A549 (cell line): Measurements from ENCODE around the gene RAP2C.

ENCODE experiments used
- CBX2 ChIP-seq: fragments of 200-600 bp; sonication (generic); IDR thresholded peaks from 2 replicates; pipeline ENCODE4 v1.6.1; 2016; ENCODE audit warnings: low read depth, mild to moderate bottlenecking, borderline replicate concordance
- CEBPB ChIP-seq, 2 experiments: fragments of >200 bp in 1 of 2; sonication (Bioruptor Twin) in 1 of 2; formaldehyde crosslinking in 1 of 2; IDR thresholded peaks; 2 replicates each; pipeline ENCODE4 v1.6.1; 2012 to 2016
- CTCF ChIP-seq: fragments of >200 bp; sonication (Bioruptor Twin); formaldehyde crosslinking; IDR thresholded peaks from 3 replicates; pipeline ENCODE4 v1.5.1; 2016
- EP300 ChIP-seq, 2 experiments: fragments of >200 bp; sonication (Bioruptor Twin); formaldehyde crosslinking; IDR thresholded peaks; 2 replicates in 1 of 2; 3 replicates in 1 of 2; pipeline ENCODE4 v1.6.1; 2016 to 2017
- HOXA7 ChIP-seq: fragments of 250-450 bp; sonication (Bioruptor Pico); IDR thresholded peaks from 2 replicates; pipeline ENCODE4 v1.5.0; 2020; ENCODE audit warnings: mild to moderate bottlenecking, moderate library complexity
- POLR2A ChIP-seq: IDR thresholded peaks from 2 replicates; pipeline ENCODE4 v1.6.1; 2012; ENCODE audit warnings: mild to moderate bottlenecking, low read length

DNA sequence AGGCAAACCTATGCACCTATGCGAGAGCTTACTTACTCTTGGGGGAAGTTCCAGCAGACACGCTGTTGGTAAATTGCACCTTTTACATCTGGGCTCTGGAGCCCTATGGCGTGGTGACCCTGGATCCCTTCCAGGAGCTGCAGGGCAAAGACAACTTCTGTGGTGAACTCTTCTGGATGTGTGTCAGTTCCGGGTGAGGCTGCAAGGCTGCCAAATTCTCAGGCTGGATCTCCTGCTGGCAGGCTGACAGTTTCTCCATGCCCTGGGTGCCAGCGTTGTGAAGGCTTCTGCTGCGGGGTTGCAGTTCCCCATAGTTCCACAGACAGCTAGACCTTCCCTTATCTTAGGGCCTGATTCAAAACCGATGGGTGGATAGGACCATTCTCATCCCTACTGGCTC, 37.9 kb downstream of the RAP2C start:
- TF ChIP-seq CBX2 (no peak), CEBPB (IDR thresholded peaks at IDR 0.05) (no peak), CTCF (no peak), EP300 (IDR thresholded peaks at IDR 0.05) (no peak), HOXA7 (CRISPR knock-in tag) (no peak), POLR2A (no peak)
